H54 (cell line): Measurements from ENCODE around the gene PDHX.

ENCODE experiments used
- DNase-seq: peaks from one replicate; pipeline ENCODE4 v3.0.0; 2011; ENCODE audit warnings: low spot score, mixed read lengths; ENCODE audit not compliant: insufficient read length
- FAIRE-seq: peaks from 3 replicates; lab custom pipeline; 2011; peaks lifted over from hg19 to GRCh38; lab: Jason Lieb, UNC
- POLR2A ChIP-seq: IDR thresholded peaks from 2 replicates; pipeline ENCODE4 v1.6.1; 2011; ENCODE audit warnings: low read depth, mild to moderate bottlenecking, low read length

The PDHX gene

DNA sequence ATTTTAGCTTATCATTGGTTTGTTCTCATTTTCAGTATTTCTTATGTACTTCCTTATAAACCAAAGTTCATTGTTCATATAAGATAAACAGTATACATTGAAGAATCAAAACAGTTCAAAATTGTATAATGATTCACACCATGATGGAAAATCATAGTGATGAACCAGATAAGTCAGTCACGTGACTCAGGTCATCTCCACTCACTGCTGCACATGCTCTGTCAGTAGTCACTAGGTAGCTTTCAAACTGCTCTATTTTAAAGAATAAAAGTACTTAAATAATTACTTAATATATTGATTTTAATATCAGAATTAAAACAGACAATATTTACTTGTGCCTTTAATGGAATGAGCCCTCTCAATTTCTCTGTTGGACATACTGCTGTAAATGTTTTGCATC is 37.5 kb downstream of the PDHX start:
- FAIRE-seq (no peak), DNase-seq (no peak)
- TF ChIP-seq POLR2A: no peak

DNA sequence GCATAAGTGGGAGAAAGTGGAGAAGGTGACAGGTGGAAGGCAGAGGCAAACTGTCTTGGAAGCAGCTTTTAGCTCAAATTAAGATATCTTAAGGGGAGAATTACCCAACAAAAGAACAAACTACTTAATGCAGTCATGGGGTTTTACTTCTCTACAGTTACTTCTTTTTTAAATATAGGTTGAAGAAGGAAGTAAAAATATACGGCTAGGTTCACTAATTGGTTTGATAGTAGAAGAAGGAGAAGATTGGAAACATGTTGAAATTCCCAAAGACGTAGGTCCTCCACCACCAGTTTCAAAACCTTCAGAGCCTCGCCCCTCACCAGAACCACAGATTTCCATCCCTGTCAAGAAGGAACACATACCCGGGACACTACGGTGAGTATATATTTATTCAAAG is 40.8 kb downstream of the PDHX start:
- no peak for TF ChIP-seq POLR2A
- DNase-seq: no peak
- FAIRE-seq: no peak

DNA sequence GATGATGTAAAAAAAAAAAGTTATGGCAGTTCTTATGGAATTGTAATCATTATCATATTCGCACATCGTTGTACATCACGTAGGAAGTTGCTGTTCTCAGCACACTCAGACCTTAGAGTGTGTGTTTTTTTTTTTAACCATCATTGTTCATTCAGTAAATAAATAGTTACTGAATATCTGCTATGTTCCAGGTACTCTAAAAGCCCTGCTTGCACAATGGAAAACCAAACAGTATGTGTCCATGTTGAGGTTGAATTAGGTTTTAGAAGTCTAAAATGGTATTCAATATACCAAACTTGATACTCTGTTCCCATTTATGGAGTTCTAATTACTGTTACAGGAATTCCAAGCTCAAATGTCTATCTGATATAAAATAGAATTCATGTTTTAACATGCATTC is 41.2 kb downstream of the PDHX start:
- FAIRE-seq (no peak), DNase-seq (no peak)
- no peak for TF ChIP-seq POLR2A

DNA sequence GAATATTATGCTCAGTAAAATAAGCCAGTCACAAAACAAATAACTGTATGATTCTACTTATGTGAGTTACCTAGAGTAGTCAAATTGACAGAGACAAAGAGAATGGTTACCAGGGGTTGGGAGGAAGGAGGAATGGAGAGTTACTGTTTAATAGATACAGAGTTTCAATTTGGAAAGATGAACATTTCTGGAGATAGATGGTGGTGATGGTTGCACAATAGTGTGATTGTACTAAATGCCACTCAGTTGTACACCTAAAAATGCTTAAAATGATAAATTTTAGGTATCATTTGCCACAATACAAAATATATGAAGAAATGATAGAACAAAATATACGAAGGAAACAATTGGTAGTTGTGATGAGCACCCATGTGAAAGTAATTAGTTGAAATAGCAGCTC is 43.4 kb downstream of the PDHX start:
- DNase-seq (no peak), FAIRE-seq (no peak)
- TF ChIP-seq POLR2A: no peak

DNA sequence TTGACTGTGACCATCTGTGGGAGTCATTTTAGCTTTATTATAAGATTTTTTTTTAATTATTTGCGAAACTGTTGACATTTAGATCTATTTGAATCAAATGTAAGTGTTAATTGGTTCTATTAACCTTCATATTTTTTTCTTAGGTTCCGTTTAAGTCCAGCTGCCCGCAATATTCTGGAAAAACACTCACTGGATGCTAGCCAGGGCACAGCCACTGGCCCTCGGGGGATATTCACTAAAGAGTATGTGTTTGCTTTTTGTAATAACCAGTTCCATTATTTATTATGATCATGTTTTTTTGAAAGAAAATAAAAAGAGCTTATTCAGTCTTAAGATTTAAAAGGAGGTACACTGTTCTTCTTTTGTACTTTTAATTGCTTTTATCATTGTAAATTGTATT is 43.9 kb downstream of the PDHX start:
- DNase-seq: no peak
- no peak for TF ChIP-seq POLR2A
- no peak for FAIRE-seq

DNA sequence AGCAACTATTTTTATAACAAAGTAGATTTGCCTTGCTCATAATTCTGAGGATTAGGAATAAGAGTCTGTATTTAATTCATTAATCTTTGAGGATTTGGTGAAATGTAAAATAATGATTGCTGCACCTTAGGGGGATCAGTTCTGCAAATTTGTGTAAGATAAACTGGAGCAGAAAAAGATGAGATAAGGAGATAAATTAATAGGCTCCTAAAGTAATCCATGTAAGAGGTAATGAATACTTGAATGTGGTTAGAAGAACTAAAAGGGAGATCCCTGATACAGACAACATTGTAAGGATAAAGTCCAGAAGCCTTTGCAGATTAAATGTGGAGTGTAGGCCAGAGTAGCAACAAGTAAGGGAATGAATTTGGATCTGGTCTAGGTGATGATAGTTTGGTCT is 45.6 kb downstream of the PDHX start:
- FAIRE-seq (no peak), DNase-seq (no peak)
- TF ChIP-seq POLR2A: no peak

DNA sequence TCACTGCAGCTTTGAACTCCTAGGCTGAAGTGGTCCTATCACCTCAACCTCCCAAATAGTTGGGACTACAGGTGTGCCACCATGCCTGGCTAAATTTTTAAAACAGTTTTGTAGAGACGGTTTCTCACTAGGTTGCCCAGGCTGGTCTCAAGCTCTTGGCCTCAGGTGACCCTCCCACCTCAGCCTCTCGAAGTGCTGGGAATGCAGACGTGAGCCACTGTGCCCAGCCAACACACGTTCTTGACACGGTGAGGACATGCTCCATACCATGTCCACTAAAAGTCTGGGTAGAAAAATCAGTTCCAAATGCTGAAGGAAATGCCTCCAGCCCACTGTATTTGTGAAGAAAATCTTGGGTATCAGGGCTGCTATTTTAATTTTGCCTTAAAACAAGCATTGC is 46.9 kb downstream of the PDHX start:
- DNase-seq (no peak), FAIRE-seq (no peak)
- TF ChIP-seq POLR2A: no peak

DNA sequence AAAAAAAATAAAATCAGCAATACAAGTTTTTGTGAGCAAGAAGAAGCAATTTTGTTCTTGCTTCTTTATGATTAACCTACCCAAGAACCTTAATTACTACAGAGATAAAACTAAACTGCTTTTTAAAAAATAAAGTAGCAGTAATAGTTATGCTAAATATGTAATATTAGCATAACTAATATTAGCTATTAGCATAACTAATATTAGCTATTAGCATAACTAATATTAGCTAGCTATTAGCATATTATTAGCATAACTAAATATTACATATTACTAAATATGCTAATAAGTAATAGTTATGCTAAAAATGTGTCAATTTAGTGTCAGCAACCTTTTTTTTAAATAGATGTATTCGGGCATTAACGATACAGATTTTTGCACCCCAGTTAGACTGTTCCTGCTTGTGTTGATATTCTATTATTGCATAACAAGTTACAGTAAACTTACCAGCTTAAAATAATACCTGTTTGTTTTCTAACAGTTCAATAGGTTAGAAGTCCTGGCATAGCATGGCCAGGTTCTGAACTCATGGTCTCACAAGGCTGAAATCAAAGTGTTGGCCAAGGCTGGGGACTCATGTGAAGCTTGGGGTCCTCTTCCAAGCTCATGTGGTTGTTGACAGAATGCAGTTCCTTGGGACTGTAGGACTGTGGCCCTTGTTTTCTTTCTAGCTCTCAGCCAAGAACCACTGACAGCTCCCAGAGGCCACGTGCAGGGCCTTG is 48.4 kb downstream of the PDHX start:
- no peak for TF ChIP-seq POLR2A
- DNase-seq (no peak), FAIRE-seq (no peak)

DNA sequence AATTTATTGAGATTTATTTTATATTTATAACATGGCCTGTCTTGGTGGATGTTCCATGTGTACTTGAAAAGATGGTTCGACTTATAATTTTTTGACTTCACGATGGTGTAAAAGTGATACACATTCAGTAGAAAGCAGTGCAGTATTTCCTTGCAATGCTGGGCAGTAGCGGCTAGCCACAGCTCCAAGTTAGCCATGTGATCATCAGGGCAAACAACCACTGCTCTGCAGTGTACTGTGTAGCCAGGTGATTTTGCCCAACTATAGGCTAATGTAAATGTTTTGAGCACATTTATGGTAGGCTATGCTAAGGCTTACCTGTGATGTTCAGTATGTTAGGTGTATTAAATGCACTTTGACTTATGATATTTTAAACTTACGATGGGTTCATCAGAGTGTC is 52.4 kb downstream of the PDHX start:
- DNase-seq: no peak
- no peak for TF ChIP-seq POLR2A

DNA sequence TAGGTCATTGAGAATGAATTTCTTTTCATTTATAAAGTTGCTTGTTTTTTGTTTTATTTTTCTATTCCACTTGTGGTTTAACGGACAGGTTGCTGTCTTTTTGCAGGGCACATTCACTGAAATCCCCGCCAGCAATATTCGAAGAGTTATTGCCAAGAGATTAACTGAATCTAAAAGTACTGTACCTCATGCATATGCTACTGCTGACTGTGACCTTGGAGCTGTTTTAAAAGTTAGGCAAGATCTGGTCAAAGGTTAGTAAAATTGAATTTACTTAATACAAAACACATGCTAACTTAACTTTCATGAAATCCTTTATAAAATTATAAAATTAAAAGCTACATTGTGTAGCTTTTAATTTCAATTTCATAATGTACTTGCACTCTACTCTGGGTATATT is 53.6 kb downstream of the PDHX start:
- FAIRE-seq (no peak), DNase-seq (no peak)
- TF ChIP-seq POLR2A: no peak

More for the DNA sequence above, 52.4 kb downstream of the PDHX start:
- FAIRE-seq: no peak

DNA sequence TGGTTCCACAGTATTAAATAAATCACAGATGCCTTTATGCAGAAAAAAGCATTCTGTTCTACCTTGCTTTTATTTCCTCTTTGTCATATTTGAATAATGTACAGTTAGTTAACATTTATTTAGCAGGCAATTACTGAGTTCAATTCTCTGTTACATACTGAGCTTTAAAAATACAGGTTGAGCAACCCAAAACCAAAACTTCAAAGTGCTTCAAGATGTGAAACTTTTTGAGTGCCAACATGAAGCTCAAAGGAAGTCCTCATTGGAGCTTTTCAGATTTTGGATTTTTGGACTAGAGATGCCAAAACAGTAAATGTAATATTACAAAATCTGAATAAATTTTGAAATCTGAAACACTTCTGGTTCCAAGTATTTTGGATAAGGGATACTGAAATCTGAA is 54.1 kb downstream of the PDHX start:
- TF ChIP-seq POLR2A: no peak
- DNase-seq: no peak
- no peak for FAIRE-seq

DNA sequence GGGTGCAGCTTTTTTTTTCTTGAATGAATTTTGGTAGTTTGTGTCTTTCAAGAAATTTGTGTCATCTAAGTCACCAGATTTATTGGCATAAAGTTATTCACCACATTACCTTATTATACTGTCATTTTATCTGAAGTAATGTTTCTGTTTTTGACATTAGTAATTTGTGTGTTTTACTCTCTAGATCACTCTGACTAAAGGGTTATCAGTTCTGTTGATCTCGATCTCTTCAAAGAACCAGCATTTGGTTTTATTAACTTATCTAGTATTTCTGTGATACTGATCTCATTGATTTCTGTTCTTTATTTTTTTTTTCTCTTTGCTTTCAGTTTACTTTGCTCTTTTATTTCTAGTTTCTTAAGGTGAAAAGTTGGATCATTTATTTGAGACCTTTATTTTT is 55.5 kb downstream of the PDHX start:
- no peak for TF ChIP-seq POLR2A
- DNase-seq: no peak
- FAIRE-seq: no peak

DNA sequence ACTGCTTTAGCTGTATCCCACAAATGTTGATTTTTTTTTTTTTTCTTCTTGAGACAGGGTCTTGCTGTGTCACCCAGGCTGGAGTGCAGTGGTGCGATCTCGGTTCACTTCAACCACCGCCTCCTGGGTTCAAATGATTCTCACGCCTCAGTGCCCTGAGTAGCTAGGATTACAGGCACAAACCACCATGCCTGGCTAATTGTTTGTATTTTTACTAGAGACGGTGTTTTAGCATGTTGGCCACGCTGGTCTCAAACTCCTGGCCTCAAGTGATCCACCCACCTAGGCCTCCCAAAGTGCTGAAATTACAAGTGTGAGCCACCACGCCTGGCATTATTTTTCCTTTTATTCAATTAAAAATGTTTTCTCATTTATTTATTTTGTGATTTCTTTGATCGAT is 55.9 kb downstream of the PDHX start:
- TF ChIP-seq POLR2A: no peak
- FAIRE-seq (no peak), DNase-seq (no peak)

DNA sequence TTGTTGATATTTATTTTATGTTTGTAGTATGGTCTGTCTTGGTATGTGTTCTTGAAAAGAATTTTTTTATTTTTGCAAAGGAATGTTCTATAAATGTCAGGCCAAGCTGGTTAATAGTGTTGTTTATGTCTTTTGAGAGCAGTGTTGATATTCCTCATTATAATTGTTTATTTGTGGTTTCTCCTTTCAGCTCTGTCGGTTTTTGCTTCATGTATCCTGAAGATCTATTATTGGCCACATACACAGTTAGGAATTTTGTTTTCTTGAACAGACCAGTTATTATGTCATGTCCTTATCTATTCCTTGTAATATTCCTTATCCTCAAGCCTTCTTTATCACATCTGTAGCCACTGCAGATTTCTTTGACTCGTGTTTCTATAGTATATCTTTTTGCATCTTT is 56.5 kb downstream of the PDHX start:
- no peak for TF ChIP-seq POLR2A
- FAIRE-seq (peak; percentile 94), DNase-seq (no peak)

DNA sequence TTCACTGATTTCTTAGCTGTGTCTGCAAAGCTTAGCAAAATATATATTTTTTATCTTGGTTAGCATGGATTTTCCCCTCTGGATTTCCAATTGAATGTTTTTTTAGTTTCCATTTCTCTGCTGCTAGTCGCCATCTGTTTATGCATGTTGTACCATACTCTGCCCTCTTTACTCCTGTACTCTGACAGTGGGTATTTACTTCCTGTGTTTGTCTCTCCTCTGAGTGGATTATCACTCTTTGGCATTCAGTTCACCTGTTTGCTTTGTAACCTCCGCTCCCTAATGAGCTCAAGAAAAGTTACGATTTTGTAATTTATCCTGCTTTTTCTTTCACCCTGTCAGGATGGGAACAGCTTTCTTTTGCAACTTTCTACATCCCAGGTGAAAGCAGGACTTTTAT is 59.1 kb downstream of the PDHX start:
- FAIRE-seq (peak; percentile 88), DNase-seq (no peak)
- no peak for TF ChIP-seq POLR2A
